ENCODE results near the gene ABI1.

ABI1 gene

GRCh38 chr10:26831936-26832335 is 28.8 kb downstream of the ABI1 start:
- H3K14ac ChIP-seq (ENCODE audit: low read length in 2 of 2) = no peak overlapping the region
- no peak overlapping the region for H3K23ac ChIP-seq (ENCODE audit: low read length in 2 of 2)
- H3K27me3 ChIP-seq (ENCODE audit: control insufficient read depth in 1 of 2, insufficient read depth in 1 of 2, low read length in 2 of 2) = no peaks in the 10 kb centered on the region
- no peak overlapping the region for H3K27ac ChIP-seq (ENCODE audit: low read length, poor library complexity, severe bottlenecking)
- H2BK120ac ChIP-seq (ENCODE audit: low read depth, low read length) = no peak overlapping the region
- H2BK12ac ChIP-seq (ENCODE audit: low read length in 2 of 2) = no peak overlapping the region
- no peak overlapping the region for H2BK5ac ChIP-seq (ENCODE audit: low read depth, low read length, poor library complexity, severe bottlenecking)
- no peak overlapping the region for H4K8ac ChIP-seq (ENCODE audit: low read length)
- H2AK5ac ChIP-seq (ENCODE audit: low read length, severe bottlenecking) = no peak overlapping the region
- H3K36me3 ChIP-seq (ENCODE audit: control insufficient read depth in 1 of 2, insufficient read depth in 2 of 2, low read depth in 1 of 2, low read length in 2 of 2) = no peaks in the 10 kb centered on the region
- H3K4me3 ChIP-seq (ENCODE audit: insufficient read depth in 1 of 2, low read depth in 1 of 2, low read length in 2 of 2) = no peak overlapping the region
- peaks cover 7% of the 10 kb centered on the region for H3K79me1 ChIP-seq (replicated peaks; ENCODE audit: low read length, poor library complexity, severe bottlenecking)
- no peak overlapping the region for H3K18ac ChIP-seq (ENCODE audit: low read depth in 1 of 2, low read length in 2 of 2)
- H2AFZ ChIP-seq (ENCODE audit: low read depth, low read length) = no peak overlapping the region
- DNase-seq = no peak
- WGBS = 97% methylated on average over 4 of the region's 6 CpGs
- H4K91ac ChIP-seq (ENCODE audit: low read length) = no peak overlapping the region
- no peaks in the 10 kb centered on the region for H3K9me3 ChIP-seq (ENCODE audit: control insufficient read depth, low read length)
- no peak overlapping the region for H3K4me2 ChIP-seq (ENCODE audit: low read length, poor library complexity, severe bottlenecking)
- H3K4ac ChIP-seq (ENCODE audit: low read depth in 1 of 2, low read length in 2 of 2) = no peak overlapping the region
- H3K9ac ChIP-seq (ENCODE audit: low read length) = no peak overlapping the region
- no peaks in the 10 kb centered on the region for H3K4me1 ChIP-seq (ENCODE audit: control insufficient read depth, insufficient read depth, low read depth, low read length)
- H2BK15ac ChIP-seq (ENCODE audit: low read depth, poor library complexity, severe bottlenecking) = no peak overlapping the region

GRCh38 chr10:26829810-26830515 is 30.8 kb downstream of the ABI1 start:
- H2AK5ac ChIP-seq (ENCODE audit: low read length, severe bottlenecking) = no peak overlapping the region
- H4K8ac ChIP-seq (ENCODE audit: low read length) = no peak overlapping the region
- H2BK120ac ChIP-seq (ENCODE audit: low read depth, low read length) = no peak overlapping the region
- no peak overlapping the region for H3K4ac ChIP-seq (ENCODE audit: low read depth in 1 of 2, low read length in 2 of 2)
- H3K23ac ChIP-seq (ENCODE audit: low read length in 2 of 2) = no peak overlapping the region
- no peak overlapping the region for H3K4me2 ChIP-seq (ENCODE audit: low read length, poor library complexity, severe bottlenecking)
- H3K4me3 ChIP-seq (ENCODE audit: insufficient read depth in 1 of 2, low read depth in 1 of 2, low read length in 2 of 2) = no peak overlapping the region
- H3K18ac ChIP-seq (ENCODE audit: low read depth in 1 of 2, low read length in 2 of 2) = no peak overlapping the region
- H3K9me3 ChIP-seq (ENCODE audit: control insufficient read depth, low read length) = no peaks in the 10 kb centered on the region
- no peaks in the 10 kb centered on the region for H3K4me1 ChIP-seq (ENCODE audit: control insufficient read depth, insufficient read depth, low read depth, low read length)
- no peak overlapping the region for H2AFZ ChIP-seq (ENCODE audit: low read depth, low read length)
- DNase-seq = no peak
- no peak overlapping the region for H3K9ac ChIP-seq (ENCODE audit: low read length)
- no peak overlapping the region for H2BK5ac ChIP-seq (ENCODE audit: low read depth, low read length, poor library complexity, severe bottlenecking)
- H2BK15ac ChIP-seq (ENCODE audit: low read depth, poor library complexity, severe bottlenecking) = no peak overlapping the region
- no peak overlapping the region for H3K27ac ChIP-seq (ENCODE audit: low read length, poor library complexity, severe bottlenecking)
- H4K91ac ChIP-seq (ENCODE audit: low read length) = no peak overlapping the region
- peaks cover 8% of the 10 kb centered on the region for H3K79me1 ChIP-seq (replicated peaks; ENCODE audit: low read length, poor library complexity, severe bottlenecking)
- no peaks in the 10 kb centered on the region for H3K36me3 ChIP-seq (ENCODE audit: control insufficient read depth in 1 of 2, insufficient read depth in 2 of 2, low read depth in 1 of 2, low read length in 2 of 2)
- H2BK12ac ChIP-seq (ENCODE audit: low read length in 2 of 2) = no peak overlapping the region
- H3K14ac ChIP-seq (ENCODE audit: low read length in 2 of 2) = no peak overlapping the region
- WGBS = 95% methylated on average over 2 of the region's 5 CpGs
- H3K27me3 ChIP-seq (ENCODE audit: control insufficient read depth in 1 of 2, insufficient read depth in 1 of 2, low read length in 2 of 2) = no peaks in the 10 kb centered on the region

- peaks cover 0 to 13% of the 10 kb centered on the region in 2 experiments for H3K36me3 ChIP-seq (ENCODE audit: control insufficient read depth in 1 of 2, insufficient read depth in 2 of 2, low read depth in 1 of 2, low read length in 2 of 2)
- H2BK5ac ChIP-seq (ENCODE audit: low read depth, low read length, poor library complexity, severe bottlenecking) = no peak overlapping the region
- H3K27me3 ChIP-seq (ENCODE audit: control insufficient read depth in 1 of 2, insufficient read depth in 1 of 2, low read length in 2 of 2) = no peaks in the 10 kb centered on the region
- H2BK120ac ChIP-seq (ENCODE audit: low read depth, low read length) = no peak overlapping the region
- H2AK5ac ChIP-seq (ENCODE audit: low read length, severe bottlenecking) = no peak overlapping the region
- H2BK12ac ChIP-seq (ENCODE audit: low read length in 2 of 2) = no peak overlapping the region
- H3K4me3 ChIP-seq (ENCODE audit: insufficient read depth in 1 of 2, low read depth in 1 of 2, low read length in 2 of 2) = no peak overlapping the region
- no peaks in the 10 kb centered on the region for H3K9me3 ChIP-seq (ENCODE audit: control insufficient read depth, low read length)
- H3K27ac ChIP-seq (ENCODE audit: low read length, poor library complexity, severe bottlenecking) = no peak overlapping the region
- no peak overlapping the region for H3K18ac ChIP-seq (ENCODE audit: low read depth in 1 of 2, low read length in 2 of 2)
- H4K91ac ChIP-seq (ENCODE audit: low read length) = no peak overlapping the region
- H3K4ac ChIP-seq (ENCODE audit: low read depth in 1 of 2, low read length in 2 of 2) = no peak overlapping the region
- H3K79me1 ChIP-seq (replicated peaks; ENCODE audit: low read length, poor library complexity, severe bottlenecking) = peaks cover 9% of the 10 kb centered on the region
- H4K8ac ChIP-seq (ENCODE audit: low read length) = no peak overlapping the region
- DNase-seq = no peak
- 94% methylated on average over 1 of the region's 1 CpG for WGBS
- H3K23ac ChIP-seq (ENCODE audit: low read length in 2 of 2) = no peak overlapping the region
- H2AFZ ChIP-seq (ENCODE audit: low read depth, low read length) = no peak overlapping the region
- H3K4me1 ChIP-seq (ENCODE audit: control insufficient read depth, insufficient read depth, low read depth, low read length) = no peaks in the 10 kb centered on the region
- no peak overlapping the region for H3K4me2 ChIP-seq (ENCODE audit: low read length, poor library complexity, severe bottlenecking)
- H3K14ac ChIP-seq (ENCODE audit: low read length in 2 of 2) = no peak overlapping the region
- no peak overlapping the region for H2BK15ac ChIP-seq (ENCODE audit: low read depth, poor library complexity, severe bottlenecking)
- no peak overlapping the region for H3K9ac ChIP-seq (ENCODE audit: low read length)
Observed at GRCh38 chr10:26824015-26824690, 36.6 kb downstream of the ABI1 start.

- H3K9me3 ChIP-seq (ENCODE audit: control insufficient read depth, low read length) = no peaks in the 10 kb centered on the region
- no peak overlapping the region for H2BK120ac ChIP-seq (ENCODE audit: low read depth, low read length)
- no peak overlapping the region for H2AK5ac ChIP-seq (ENCODE audit: low read length, severe bottlenecking)
- H3K18ac ChIP-seq (ENCODE audit: low read depth in 1 of 2, low read length in 2 of 2) = no peak overlapping the region
- peaks cover 0 to 13% of the 10 kb centered on the region in 2 experiments for H3K36me3 ChIP-seq (ENCODE audit: control insufficient read depth in 1 of 2, insufficient read depth in 2 of 2, low read depth in 1 of 2, low read length in 2 of 2)
- H3K27ac ChIP-seq (ENCODE audit: low read length, poor library complexity, severe bottlenecking) = no peak overlapping the region
- no peak overlapping the region for H2BK5ac ChIP-seq (ENCODE audit: low read depth, low read length, poor library complexity, severe bottlenecking)
- H3K9ac ChIP-seq (ENCODE audit: low read length) = no peak overlapping the region
- H3K27me3 ChIP-seq (ENCODE audit: control insufficient read depth in 1 of 2, insufficient read depth in 1 of 2, low read length in 2 of 2) = no peaks in the 10 kb centered on the region
- no peak overlapping the region for H3K4me3 ChIP-seq (ENCODE audit: insufficient read depth in 1 of 2, low read depth in 1 of 2, low read length in 2 of 2)
- H3K4ac ChIP-seq (ENCODE audit: low read depth in 1 of 2, low read length in 2 of 2) = no peak overlapping the region
- H4K91ac ChIP-seq (ENCODE audit: low read length) = no peak overlapping the region
- no peak overlapping the region for H2AFZ ChIP-seq (ENCODE audit: low read depth, low read length)
- no peak overlapping the region for H2BK12ac ChIP-seq (ENCODE audit: low read length in 2 of 2)
- no peak overlapping the region for H3K4me2 ChIP-seq (ENCODE audit: low read length, poor library complexity, severe bottlenecking)
- no peak overlapping the region for H2BK15ac ChIP-seq (ENCODE audit: low read depth, poor library complexity, severe bottlenecking)
- no peak overlapping the region for H3K14ac ChIP-seq (ENCODE audit: low read length in 2 of 2)
- H3K4me1 ChIP-seq (ENCODE audit: control insufficient read depth, insufficient read depth, low read depth, low read length) = peaks cover under 1% of the 10 kb centered on the region
- DNase-seq = no peak
- H3K23ac ChIP-seq (ENCODE audit: low read length in 2 of 2) = no peak overlapping the region
- 98% methylated on average over 2 of the region's 3 CpGs for WGBS
- peaks cover 6% of the 10 kb centered on the region for H3K79me1 ChIP-seq (replicated peaks; ENCODE audit: low read length, poor library complexity, severe bottlenecking)
- H4K8ac ChIP-seq (ENCODE audit: low read length) = no peak overlapping the region
Observed at GRCh38 chr10:26821699-26822570, 38.8 kb downstream of the ABI1 start.

All from mesenchymal stem cell (in vitro differentiated cells and primary cell).